ENCODE results near the gene ATOH8. TPM values are rescaled to one million over a fixed set of nuclear protein-coding genes. Genes with fewer than 3 reads are reported as not detected.

Gene ATOH8
- polyA plus RNA-seq, 1 experiment: 2.8 TPM

- Histone ChIP-seq H3K4me3 (ENCODE audit: low read depth, low read length) (no peak overlapping the region), H3K27ac (ENCODE audit: low read depth, low read length) (no peak overlapping the region), H3K9me3 (ENCODE audit: control insufficient read depth, insufficient read depth, low read length) (peaks cover 8% of the 10 kb centered on the region; the same call in 1 of the 2 replicates), H3K27me3 (ENCODE audit: control insufficient read depth, insufficient read depth, low read length) (no peaks in the 10 kb centered on the region)
- TF ChIP-seq, protein P1, sequence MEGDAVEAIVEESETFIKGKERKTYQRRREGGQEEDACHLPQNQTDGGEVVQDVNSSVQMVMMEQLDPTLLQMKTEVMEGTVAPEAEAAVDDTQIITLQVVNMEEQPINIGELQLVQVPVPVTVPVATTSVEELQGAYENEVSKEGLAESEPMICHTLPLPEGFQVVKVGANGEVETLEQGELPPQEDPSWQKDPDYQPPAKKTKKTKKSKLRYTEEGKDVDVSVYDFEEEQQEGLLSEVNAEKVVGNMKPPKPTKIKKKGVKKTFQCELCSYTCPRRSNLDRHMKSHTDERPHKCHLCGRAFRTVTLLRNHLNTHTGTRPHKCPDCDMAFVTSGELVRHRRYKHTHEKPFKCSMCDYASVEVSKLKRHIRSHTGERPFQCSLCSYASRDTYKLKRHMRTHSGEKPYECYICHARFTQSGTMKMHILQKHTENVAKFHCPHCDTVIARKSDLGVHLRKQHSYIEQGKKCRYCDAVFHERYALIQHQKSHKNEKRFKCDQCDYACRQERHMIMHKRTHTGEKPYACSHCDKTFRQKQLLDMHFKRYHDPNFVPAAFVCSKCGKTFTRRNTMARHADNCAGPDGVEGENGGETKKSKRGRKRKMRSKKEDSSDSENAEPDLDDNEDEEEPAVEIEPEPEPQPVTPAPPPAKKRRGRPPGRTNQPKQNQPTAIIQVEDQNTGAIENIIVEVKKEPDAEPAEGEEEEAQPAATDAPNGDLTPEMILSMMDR (IDR thresholded peaks at IDR 0.05; ENCODE audit: low read depth, low read length): no peak
- ChIA-PET POLR2A (no interaction called here), CTCF (interaction anchor here (1.7 kb wide), 1 partner anchor 150 kb away, joined by 5 read pairs; no protein-coding TSS in a partner anchor)
- DNase-seq (ENCODE audit: low read depth, low spot score): no peak
Measured at GRCh38 chr2:85787282-85787980, 33.6 kb downstream of the ATOH8 start.

GRCh38 chr2:85787981-85788340 lies 34.2 kb downstream of the ATOH8 start:
- H3K27me3 ChIP-seq (ENCODE audit: control insufficient read depth, insufficient read depth, low read length): no peaks in the 10 kb centered on the region
- TF ChIP-seq, protein P1 (IDR thresholded peaks at IDR 0.05; ENCODE audit: low read depth, low read length): no peak
- no peak overlapping the region for H3K27ac ChIP-seq (ENCODE audit: low read depth, low read length)
- no peak for DNase-seq (ENCODE audit: low read depth, low spot score)
- ChIA-PET CTCF (no interaction called here), POLR2A (no interaction called here)
- H3K9me3 ChIP-seq (ENCODE audit: control insufficient read depth, insufficient read depth, low read length): peaks cover 8% of the 10 kb centered on the region; the same call in 1 of the 2 replicates
- no peak overlapping the region for H3K4me3 ChIP-seq (ENCODE audit: low read depth, low read length)

- POLR2A ChIA-PET: interaction anchor here (1.8 kb wide), 1 partner anchor 17 kb away, joined by 7 read pairs; no protein-coding TSS in a partner anchor
- no peak for DNase-seq (ENCODE audit: low read depth, low spot score)
- no peak overlapping the region for H3K27ac ChIP-seq (ENCODE audit: low read depth, low read length)
- no peak overlapping the region for H3K4me3 ChIP-seq (ENCODE audit: low read depth, low read length)
- H3K9me3 ChIP-seq (ENCODE audit: control insufficient read depth, insufficient read depth, low read length): peaks cover 8% of the 10 kb centered on the region; the same call in 1 of the 2 replicates
- CTCF ChIA-PET: no interaction called here
- no peaks in the 10 kb centered on the region for H3K27me3 ChIP-seq (ENCODE audit: control insufficient read depth, insufficient read depth, low read length)
- TF ChIP-seq, protein P1 (IDR thresholded peaks at IDR 0.05; ENCODE audit: low read depth, low read length): no peak
Measured at GRCh38 chr2:85788603-85789002, 34.8 kb downstream of the ATOH8 start.

- Histone ChIP-seq H3K27ac (ENCODE audit: low read depth, low read length) (no peak overlapping the region), H3K27me3 (ENCODE audit: control insufficient read depth, insufficient read depth, low read length) (no peaks in the 10 kb centered on the region), H3K9me3 (ENCODE audit: control insufficient read depth, insufficient read depth, low read length) (peaks cover 8% of the 10 kb centered on the region; the same call in 1 of the 2 replicates), H3K4me3 (ENCODE audit: low read depth, low read length) (no peak overlapping the region)
- TF ChIP-seq, protein P1 (IDR thresholded peaks at IDR 0.05; ENCODE audit: low read depth, low read length): no peak
- DNase-seq (ENCODE audit: low read depth, low spot score): no peak
- CTCF ChIA-PET: no interaction called here
- POLR2A ChIA-PET: interaction anchor here (1.8 kb wide), 1 partner anchor 17 kb away, joined by 7 read pairs; no protein-coding TSS in a partner anchor
Measured at GRCh38 chr2:85789271-85789670, 35.5 kb downstream of the ATOH8 start.

DNA sequence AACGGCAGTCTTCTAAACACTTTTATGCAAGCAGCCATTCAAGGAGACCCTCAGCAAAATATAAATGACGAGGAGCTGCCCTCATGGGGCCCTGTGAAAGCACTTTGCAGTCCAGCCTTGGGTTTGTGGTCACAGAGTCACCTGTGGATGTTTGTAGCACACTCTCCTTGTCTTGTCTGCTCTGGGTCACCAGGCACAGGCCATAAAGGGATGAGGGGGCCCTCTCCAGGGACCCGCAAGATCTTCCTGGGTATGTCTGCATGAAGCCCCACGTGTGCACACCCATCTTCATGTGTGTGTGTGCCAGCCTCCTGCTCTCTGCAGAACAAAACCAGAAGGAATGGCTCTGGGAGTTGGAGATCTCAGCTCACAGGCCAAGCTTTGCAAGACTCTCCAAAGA lies 36.2 kb downstream of the ATOH8 start:
- ChIA-PET CTCF (no interaction called here), POLR2A (interaction anchor here (1.8 kb wide), 1 partner anchor 18 kb away, joined by 7 read pairs; no protein-coding TSS in a partner anchor)
- no peak for DNase-seq (ENCODE audit: low read depth, low spot score)
- no peaks in the 10 kb centered on the region for H3K27me3 ChIP-seq (ENCODE audit: control insufficient read depth, insufficient read depth, low read length)
- no peak overlapping the region for H3K4me3 ChIP-seq (ENCODE audit: low read depth, low read length)
- H3K27ac ChIP-seq (ENCODE audit: low read depth, low read length): no peak overlapping the region
- H3K9me3 ChIP-seq (ENCODE audit: control insufficient read depth, insufficient read depth, low read length): peaks cover 4% of the 10 kb centered on the region; the same call in 1 of the 2 replicates
- TF ChIP-seq, protein P1 (IDR thresholded peaks at IDR 0.05; ENCODE audit: low read depth, low read length): no peak
